ENCODE measurements around the gene MTARC2. TPM values are rescaled to one million over a fixed set of nuclear protein-coding genes. Genes with fewer than 3 reads are reported as not detected.

The MTARC2 gene
- total and polyA plus RNA-seq, 2 of the 13 experiments (the other 11 are each of a cell fraction or from before 2014, with no cell fraction given) = 8.5 to 10.1 TPM

- in situ Hi-C loops (cut with HindIII; ENCODE audit: extremely low pct_ligation_motif_present, low pct_unique_long_range_greater_than_20kb) (no loop called here), intact Hi-C loops (cut with micrococcal nuclease; ENCODE audit: unreplicated experiment) (no loop called here)
- TF ChIP-seq ATRX (CRISPR knock-in tag; IDR thresholded peaks at IDR 0.05; ENCODE audit: borderline replicate concordance) (no peak), ZNF383 (CRISPR knock-in tag; IDR thresholded peaks at IDR 0.05; ENCODE audit: borderline replicate concordance) (no peak), MXD4 (CRISPR knock-in tag; IDR thresholded peaks at IDR 0.05) (no peak), POGK (CRISPR knock-in tag; conservative IDR thresholded peaks at IDR 0.05) (no peak), ZC3H13 (CRISPR knock-in tag; IDR thresholded peaks at IDR 0.05) (no peak), ZNF12 (CRISPR knock-in tag; IDR thresholded peaks at IDR 0.05) (no peak)
- no TSS peak for BruUV-seq (replicated peaks)
- FAIRE-seq = no peak
- no peak for ATAC-seq
- no peak for DNase-seq (ENCODE audit: low spot score)
- Histone ChIP-seq H4K20me1 (ENCODE audit: insufficient read depth, low read length) (no peaks in the 10 kb centered on the region), H3K4me2 (ENCODE audit: low read depth, low read length) (no peak overlapping the region), H3K4me3 (replicated peaks in 1 of 3; ENCODE audit: insufficient read depth in 1 of 3, low read depth in 2 of 3, low read length in 3 of 3) (no peak overlapping the region), H3K36me3 (replicated peaks in 1 of 2; ENCODE audit: control insufficient read depth in 1 of 2, insufficient read depth in 2 of 2, low read length in 2 of 2) (peaks cover 7 to 50% of the 10 kb centered on the region in 2 experiments; a peak in 4 of 5 replicates), H3K79me2 (ENCODE audit: insufficient read depth, low read length) (no peaks in the 10 kb centered on the region), H2AFZ (ENCODE audit: low read length) (no peak overlapping the region), H3K9ac (ENCODE audit: insufficient read depth, low read depth, low read length) (no peak overlapping the region), H3K9me3 (ENCODE audit: low read length) (no peaks in the 10 kb centered on the region), H3K27ac (ENCODE audit: extremely low read length, insufficient read depth, low read length) (no peak overlapping the region), H3K27me3 (ENCODE audit: control insufficient read depth in 1 of 2, insufficient read depth in 2 of 2, low read length in 2 of 2) (no peaks in the 10 kb centered on the region), H3K4me1 (ENCODE audit: insufficient read depth, low read length) (no peaks in the 10 kb centered on the region)
- ChIA-PET CTCF (ENCODE audit: low intra/inter-chr PET ratio, low total read pairs) (no interaction called here), POLR2A (no interaction called here)
- 91% methylated on average over 11 of the region's 11 CpGs for WGBS (ENCODE audit: low lambda C conversion rate)
Observed at GRCh38 chr1:220808345-220809186, 60.4 kb downstream of the MTARC2 start.

All from HepG2 (cell line).